Measurements from ENCODE around the gene SAP25. TPM values are rescaled to one million over a fixed set of nuclear protein-coding genes. Genes with fewer than 3 reads are reported as not detected.
A peak's percentile ranks its signal among the peaks of the same experiment; 100 is the strongest.
"Not testable (repeated sequence)": the region's sequence is repeated elsewhere in the genome, so short reads cannot be mapped to it uniquely, and the experiment has no call there.

Gene SAP25
- total RNA-seq, 1 donor from 2014 or later, result not detected

DNA sequence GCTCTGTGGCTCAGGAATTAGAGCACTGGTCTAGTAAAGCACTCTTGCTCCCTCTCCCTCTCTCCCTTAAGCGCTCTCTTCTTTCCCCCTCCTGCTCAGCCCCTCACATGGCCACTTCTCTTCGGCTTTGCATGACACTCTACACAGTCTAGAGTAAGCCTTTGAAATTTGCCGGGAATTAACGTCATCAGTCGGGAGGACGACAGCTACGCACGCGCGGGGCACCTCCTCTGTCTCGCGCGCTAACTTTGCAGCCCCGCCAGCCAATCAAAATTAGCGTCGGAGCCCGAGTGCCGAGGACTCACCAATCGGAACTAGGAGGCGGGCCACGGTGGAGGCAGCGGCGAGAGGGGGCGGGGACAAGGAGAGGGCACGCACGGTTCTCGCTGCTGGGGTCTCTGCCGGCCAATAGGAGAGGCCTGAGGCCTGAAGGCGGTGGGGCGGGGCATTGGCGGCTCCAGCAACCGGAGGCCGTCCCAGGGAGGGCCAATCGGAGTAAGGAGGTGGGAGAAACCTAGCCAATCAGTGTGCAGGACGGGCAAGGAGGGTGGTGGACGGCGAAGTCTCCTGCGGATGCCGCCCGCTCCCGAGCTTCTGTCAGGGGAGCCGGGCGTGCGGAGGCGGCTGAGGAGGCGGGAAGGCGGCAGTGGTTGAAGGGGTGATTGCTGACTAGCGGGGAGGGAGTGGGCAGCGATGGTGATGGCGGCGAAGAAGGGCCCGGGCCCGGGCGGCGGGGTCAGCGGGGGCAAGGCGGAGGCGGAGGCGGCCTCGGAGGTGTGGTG is 34.9 kb downstream of the SAP25 start, which contains the start of gene AGFG2:
AGFG2 (plus strand) TSS at position 550 of the 782 bp plus-strand sequence; CDS start at position 694, 144 bp downstream.
- no peak for TF ChIP-seq EZH2 (IDR thresholded peaks at IDR 0.05)
- TF ChIP-seq, protein P1, sequence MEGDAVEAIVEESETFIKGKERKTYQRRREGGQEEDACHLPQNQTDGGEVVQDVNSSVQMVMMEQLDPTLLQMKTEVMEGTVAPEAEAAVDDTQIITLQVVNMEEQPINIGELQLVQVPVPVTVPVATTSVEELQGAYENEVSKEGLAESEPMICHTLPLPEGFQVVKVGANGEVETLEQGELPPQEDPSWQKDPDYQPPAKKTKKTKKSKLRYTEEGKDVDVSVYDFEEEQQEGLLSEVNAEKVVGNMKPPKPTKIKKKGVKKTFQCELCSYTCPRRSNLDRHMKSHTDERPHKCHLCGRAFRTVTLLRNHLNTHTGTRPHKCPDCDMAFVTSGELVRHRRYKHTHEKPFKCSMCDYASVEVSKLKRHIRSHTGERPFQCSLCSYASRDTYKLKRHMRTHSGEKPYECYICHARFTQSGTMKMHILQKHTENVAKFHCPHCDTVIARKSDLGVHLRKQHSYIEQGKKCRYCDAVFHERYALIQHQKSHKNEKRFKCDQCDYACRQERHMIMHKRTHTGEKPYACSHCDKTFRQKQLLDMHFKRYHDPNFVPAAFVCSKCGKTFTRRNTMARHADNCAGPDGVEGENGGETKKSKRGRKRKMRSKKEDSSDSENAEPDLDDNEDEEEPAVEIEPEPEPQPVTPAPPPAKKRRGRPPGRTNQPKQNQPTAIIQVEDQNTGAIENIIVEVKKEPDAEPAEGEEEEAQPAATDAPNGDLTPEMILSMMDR (IDR thresholded peaks at IDR 0.05), result no peak
- no peak for TF ChIP-seq EZH2phosphoT487 (IDR thresholded peaks at IDR 0.05)
- H3K4me1 Mint-ChIP-seq, result peaks cover 32% of the 10 kb centered on the region
- H3K27me3 ChIP-seq, result peaks cover 10% of the 10 kb centered on the region
- peak within 1 kb of the TSS; percentile 95 for H3K4me3 Mint-ChIP-seq
- peak within 1 kb of the TSS; percentile 31 for H3K27ac Mint-ChIP-seq
- H3K79me2 ChIP-seq (ENCODE audit: low read depth), result peaks cover 13% of the 10 kb centered on the region
- H3K27me3 Mint-ChIP-seq (ENCODE audit: insufficient read depth, low read depth), result peaks cover 3% of the 10 kb centered on the region
- H3K4me1 ChIP-seq, result peaks cover 5% of the 10 kb centered on the region
- H3F3A ChIP-seq (ENCODE audit: low read depth), result peaks cover 8% of the 10 kb centered on the region
- H3K4me2 ChIP-seq, result peak within 1 kb of the TSS; percentile 98
- DNase-seq (ENCODE audit: low spot score), result peak; percentile 100
- H2AFZ ChIP-seq (replicated peaks), result peak within 1 kb of the TSS; percentile 69
- no peak within 1 kb of the TSS for H3K9ac ChIP-seq
- H3K27ac ChIP-seq, result no peak within 1 kb of the TSS
- no peaks in the 10 kb centered on the region for H3K9me3 ChIP-seq (ENCODE audit: low read depth)
- peaks cover 13% of the 10 kb centered on the region for H4K20me1 ChIP-seq (ENCODE audit: low read depth)
- H3K9me3 Mint-ChIP-seq, result no peaks in the 10 kb centered on the region
- H3K36me3 ChIP-seq, result no peaks in the 10 kb centered on the region
- H3K36me3 Mint-ChIP-seq, result no peaks in the 10 kb centered on the region
- H3K4me3 ChIP-seq, result peak within 1 kb of the TSS; percentile 64

DNA sequence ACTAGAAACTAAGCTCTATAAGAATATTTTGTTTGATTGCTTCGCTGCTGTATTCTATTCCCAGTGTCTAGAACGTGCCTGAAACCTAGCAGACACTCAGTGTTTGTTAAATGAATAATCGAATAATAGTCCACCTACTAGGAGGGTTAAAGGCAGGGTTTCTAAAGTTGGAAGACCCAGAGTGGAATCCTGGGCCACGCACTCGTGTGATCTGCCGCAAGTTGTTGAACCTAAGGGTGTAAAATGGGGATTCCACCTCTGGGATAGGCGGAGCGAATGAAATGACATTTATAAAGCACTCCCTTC is 35.4 kb downstream of the SAP25 start:
- peaks cover 8% of the 10 kb centered on the region for H3F3A ChIP-seq (ENCODE audit: low read depth)
- peak overlapping the region; percentile 38 for H3K4me3 ChIP-seq
- peaks cover 5% of the 10 kb centered on the region for H3K4me1 ChIP-seq
- H3K9me3 ChIP-seq (ENCODE audit: low read depth), result no peaks in the 10 kb centered on the region
- H3K27me3 ChIP-seq, result peaks cover 10% of the 10 kb centered on the region
- peaks cover 13% of the 10 kb centered on the region for H4K20me1 ChIP-seq (ENCODE audit: low read depth)
- no peak for DNase-seq (ENCODE audit: low spot score)
- H3K36me3 ChIP-seq, result no peaks in the 10 kb centered on the region
- Mint-ChIP-seq H3K36me3 (no peaks in the 10 kb centered on the region), H3K4me3 (peak overlapping the region; percentile 95), H3K4me1 (peaks cover 28% of the 10 kb centered on the region), H3K27me3 (ENCODE audit: insufficient read depth, low read depth) (peaks cover 3% of the 10 kb centered on the region), H3K27ac (peak overlapping the region; percentile 31), H3K9me3 (no peaks in the 10 kb centered on the region)
- peak overlapping the region; percentile 71 for H3K4me2 ChIP-seq
- H3K79me2 ChIP-seq (ENCODE audit: low read depth), result peaks cover 13% of the 10 kb centered on the region
- no peak overlapping the region for H3K9ac ChIP-seq
- peak overlapping the region; percentile 66 for H2AFZ ChIP-seq (replicated peaks)
- TF ChIP-seq EZH2phosphoT487 (IDR thresholded peaks at IDR 0.05), result no peak
- H3K27ac ChIP-seq, result no peak overlapping the region

DNA sequence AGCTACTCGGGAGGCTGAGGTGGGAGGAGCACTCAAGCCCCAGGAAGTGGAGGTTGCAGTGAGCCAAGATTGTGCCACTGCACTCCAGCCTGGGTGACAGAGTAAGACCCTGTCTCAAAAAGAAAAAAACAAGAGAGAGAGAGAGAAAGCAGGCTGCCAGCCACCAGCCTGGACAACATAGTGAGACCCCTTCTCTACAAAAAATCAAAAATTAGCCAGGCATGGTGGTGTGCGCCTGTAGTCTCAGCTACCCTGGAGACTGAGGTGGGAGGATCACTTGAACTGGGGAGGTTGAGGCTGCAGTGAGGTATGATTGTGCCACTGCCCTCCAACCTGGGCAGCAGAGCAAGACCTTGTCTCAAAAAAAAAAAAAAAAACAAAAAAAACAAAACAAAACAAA is 37.0 kb downstream of the SAP25 start:
- H3K27me3 Mint-ChIP-seq (ENCODE audit: insufficient read depth, low read depth); H3K27ac Mint-ChIP-seq; H3K4me1 ChIP-seq: not testable (repeated sequence)

DNA sequence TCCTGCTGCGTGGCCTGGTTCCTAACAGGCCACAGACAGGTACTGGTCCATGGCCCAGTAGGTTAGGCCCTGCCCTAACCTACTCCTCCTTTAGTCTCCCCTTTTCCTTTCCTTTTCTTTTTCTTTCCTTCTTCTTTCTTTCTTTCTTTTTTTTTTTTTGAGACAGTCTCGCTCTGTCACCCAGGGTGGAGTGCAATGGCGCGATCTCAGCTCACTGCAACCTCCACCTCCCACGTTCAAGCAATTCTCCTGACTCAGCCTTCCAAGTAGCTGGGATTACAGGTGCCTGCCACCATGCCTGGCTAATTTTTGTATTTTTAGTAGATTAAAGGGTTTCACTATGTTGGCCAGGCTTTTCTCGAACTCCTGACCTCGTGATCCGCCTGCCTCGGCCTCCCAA is 37.7 kb downstream of the SAP25 start:
- not testable (repeated sequence) for H3K9me3 Mint-ChIP-seq; H3K36me3 ChIP-seq; H3K4me3 Mint-ChIP-seq; H3K4me2 ChIP-seq; DNase-seq (ENCODE audit: low spot score); H3K27me3 Mint-ChIP-seq (ENCODE audit: insufficient read depth, low read depth); H3K9ac ChIP-seq; H3K9me3 ChIP-seq (ENCODE audit: low read depth); H3K27ac ChIP-seq; H2AFZ ChIP-seq (replicated peaks); H3K27ac Mint-ChIP-seq; H3K36me3 Mint-ChIP-seq; H3K4me3 ChIP-seq; H3K4me1 ChIP-seq; H3F3A ChIP-seq (ENCODE audit: low read depth)
- peaks cover 14% of the 10 kb centered on the region for H3K4me1 Mint-ChIP-seq
- H4K20me1 ChIP-seq (ENCODE audit: low read depth), result peaks cover 10% of the 10 kb centered on the region
- H3K79me2 ChIP-seq (ENCODE audit: low read depth), result peaks cover 10% of the 10 kb centered on the region
- peaks cover 10% of the 10 kb centered on the region for H3K27me3 ChIP-seq

More for the DNA sequence above, 37.0 kb downstream of the SAP25 start:
- peaks cover 18% of the 10 kb centered on the region for H3K4me1 Mint-ChIP-seq
- not testable (repeated sequence) for DNase-seq (ENCODE audit: low spot score); H3K27ac ChIP-seq; H3K9ac ChIP-seq; H3K36me3 ChIP-seq; H3K4me3 Mint-ChIP-seq; H3K9me3 ChIP-seq (ENCODE audit: low read depth); H3F3A ChIP-seq (ENCODE audit: low read depth); H3K4me3 ChIP-seq; H3K9me3 Mint-ChIP-seq; H2AFZ ChIP-seq (replicated peaks); H3K4me2 ChIP-seq; H3K36me3 Mint-ChIP-seq
- Histone ChIP-seq H3K27me3 (peaks cover 10% of the 10 kb centered on the region), H4K20me1 (ENCODE audit: low read depth) (peaks cover 13% of the 10 kb centered on the region), H3K79me2 (ENCODE audit: low read depth) (peaks cover 13% of the 10 kb centered on the region)

Data from neural progenitor cell (in vitro differentiated cells).